Measurements from ENCODE around the gene CACNB4. TPM values are rescaled to one million over a fixed set of nuclear protein-coding genes. Genes with fewer than 3 reads are reported as not detected.

The CACNB4 gene
- polyA plus RNA-seq, 2 of the 4 experiments (the other 2 are of a cell fraction): 0.25 to 0.53 TPM

- no peak for TF ChIP-seq CTCF (IDR thresholded peaks at IDR 0.05)
Measured at GRCh38 chr2:152063325-152063924, 35.4 kb downstream of the CACNB4 start (continued).

- FAIRE-seq: no peak
- POLR2A ChIA-PET: no interaction called here
- Histone ChIP-seq H3K9me3 (peaks cover 8% of the 10 kb centered on the region; the same call in 2 of the 3 replicates), H3K4me2 (peak overlapping the region; percentile 67), H3K27ac (peak overlapping the region in 1 of 2 experiments; percentile 16; a peak in 2 of 6 replicates), H3K4me1 (peaks cover 21% of the 10 kb centered on the region), H3K4me3 (no peak overlapping the region)
- ATAC-seq: peak; percentile 90
- CTCF ChIA-PET: no interaction called here
- peak; percentile 28 to 35 for DNase-seq (ENCODE audit: low read depth in 1 of 2, low spot score in 1 of 2)
- TF ChIP-seq NPAS2 (CRISPR knock-in tag; IDR thresholded peaks at IDR 0.05; ENCODE audit: borderline replicate concordance) (no peak), ATOH8 (CRISPR knock-in tag; IDR thresholded peaks at IDR 0.05; ENCODE audit: low read depth) (no peak), BCL3 (IDR thresholded peaks at IDR 0.05) (no peak), RAD21 (conservative IDR thresholded peaks at IDR 0.05 in 1 of 2, IDR thresholded peaks at IDR 0.05 in 1 of 2) (no peak), ZSCAN20 (CRISPR knock-in tag; IDR thresholded peaks at IDR 0.05) (no peak), REST (IDR thresholded peaks at IDR 0.05) (no peak), CHD4 (IDR thresholded peaks at IDR 0.05; ENCODE audit: borderline replicate concordance) (no peak), MAFK (IDR thresholded peaks at IDR 0.05; ENCODE audit: partially characterized antibody) (no peak), HMGXB4 (CRISPR knock-in tag; IDR thresholded peaks at IDR 0.05; ENCODE audit: borderline replicate concordance) (no peak), ZC3H11A (IDR thresholded peaks at IDR 0.05) (no peak), NFE2L2 (conservative IDR thresholded peaks at IDR 0.05; ENCODE audit: low read length) (no peak), HOXB13 (CRISPR knock-in tag; IDR thresholded peaks at IDR 0.05; ENCODE audit: low read depth) (no peak), SREBF2 (IDR thresholded peaks at IDR 0.05) (no peak), KDM5A (IDR thresholded peaks at IDR 0.05) (no peak), NR3C1 (IDR thresholded peaks at IDR 0.05) (no peak), HOXA7 (CRISPR knock-in tag; IDR thresholded peaks at IDR 0.05) (no peak), HEYL (CRISPR knock-in tag; IDR thresholded peaks at IDR 0.05) (no peak)
- WGBS (ENCODE audit: missing lambda C conversion rate): 55% methylated on average over 7 of the region's 7 CpGs
Measured at GRCh38 chr2:152062125-152063091, 36.4 kb downstream of the CACNB4 start.
